Measurements from ENCODE around the gene RAPGEF6. TPM values are rescaled to one million over a fixed set of nuclear protein-coding genes. Genes with fewer than 3 reads are reported as not detected.
"Not testable (repeated sequence)": the region's sequence is repeated elsewhere in the genome, so short reads cannot be mapped to it uniquely, and the experiment has no call there.

Gene RAPGEF6
- polyA plus RNA-seq, 3 donors, result 13.5 to 19.1 (median 16.5) TPM

DNA sequence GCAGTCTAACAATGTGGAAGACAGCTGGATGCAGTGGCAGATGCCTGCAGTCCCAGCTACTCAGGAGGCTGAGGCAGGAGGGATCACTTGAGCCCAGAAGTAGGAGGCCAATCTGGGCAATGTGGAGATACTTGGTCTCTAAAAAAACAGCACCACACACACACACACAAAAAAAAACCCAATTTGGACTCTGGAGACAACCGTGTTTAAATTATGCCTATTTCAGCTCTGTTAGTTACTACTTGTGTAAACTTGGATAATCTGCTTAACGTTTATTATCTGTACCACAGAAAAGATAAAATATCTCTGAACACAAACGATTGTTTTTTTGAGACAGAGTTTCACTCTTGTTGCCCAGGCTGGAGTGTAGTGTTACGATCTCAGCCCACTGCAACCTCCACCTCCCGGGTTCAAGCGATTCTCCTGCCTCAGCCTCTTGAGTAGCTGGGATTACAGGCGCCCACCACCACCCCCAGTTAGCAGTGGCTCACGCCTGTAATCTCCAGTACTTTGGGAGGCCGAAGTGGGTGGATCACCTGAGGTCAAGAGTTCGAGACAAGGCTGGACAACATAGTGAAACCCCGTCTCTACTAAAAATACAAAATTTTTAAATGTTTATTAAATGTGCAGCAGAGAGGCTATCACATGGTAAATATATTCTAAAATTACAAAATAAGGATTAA is 17.7 kb downstream of the RAPGEF6 start:
- no peak for DNase-seq (ENCODE audit: extremely low read depth in 1 of 11, low read depth in 9 of 11, low spot score in 4 of 11)

- DNase-seq (ENCODE audit: extremely low read depth in 1 of 11, low read depth in 9 of 11, low spot score in 4 of 11), result no peak
Measured at GRCh38 chr5:131615957-131616356, 19.1 kb downstream of the RAPGEF6 start.

DNA sequence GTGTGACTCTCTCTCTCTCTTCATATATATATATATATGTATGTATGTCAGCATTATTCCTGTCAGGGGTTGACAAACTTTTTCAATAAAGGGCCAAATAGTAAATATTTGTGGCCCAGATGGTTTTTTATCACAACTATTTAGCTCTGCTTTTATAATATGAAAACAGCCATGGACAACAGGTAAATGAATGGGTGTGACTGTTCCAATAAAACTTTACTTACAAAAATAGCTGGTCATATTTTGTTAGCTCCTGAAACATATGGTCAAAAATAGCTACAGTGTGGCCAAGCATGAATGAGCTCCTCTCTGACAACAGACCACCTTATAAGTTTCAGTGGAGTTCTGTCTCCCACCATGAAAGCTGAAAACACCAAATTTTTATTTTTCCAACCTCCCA is 21.6 kb downstream of the RAPGEF6 start:
- no peak for DNase-seq (ENCODE audit: extremely low read depth in 1 of 11, low read depth in 9 of 11, low spot score in 4 of 11)

- no peak for DNase-seq (ENCODE audit: extremely low read depth in 1 of 11, low read depth in 9 of 11, low spot score in 4 of 11)
Measured at GRCh38 chr5:131611064-131611381, 24.0 kb downstream of the RAPGEF6 start.

DNA sequence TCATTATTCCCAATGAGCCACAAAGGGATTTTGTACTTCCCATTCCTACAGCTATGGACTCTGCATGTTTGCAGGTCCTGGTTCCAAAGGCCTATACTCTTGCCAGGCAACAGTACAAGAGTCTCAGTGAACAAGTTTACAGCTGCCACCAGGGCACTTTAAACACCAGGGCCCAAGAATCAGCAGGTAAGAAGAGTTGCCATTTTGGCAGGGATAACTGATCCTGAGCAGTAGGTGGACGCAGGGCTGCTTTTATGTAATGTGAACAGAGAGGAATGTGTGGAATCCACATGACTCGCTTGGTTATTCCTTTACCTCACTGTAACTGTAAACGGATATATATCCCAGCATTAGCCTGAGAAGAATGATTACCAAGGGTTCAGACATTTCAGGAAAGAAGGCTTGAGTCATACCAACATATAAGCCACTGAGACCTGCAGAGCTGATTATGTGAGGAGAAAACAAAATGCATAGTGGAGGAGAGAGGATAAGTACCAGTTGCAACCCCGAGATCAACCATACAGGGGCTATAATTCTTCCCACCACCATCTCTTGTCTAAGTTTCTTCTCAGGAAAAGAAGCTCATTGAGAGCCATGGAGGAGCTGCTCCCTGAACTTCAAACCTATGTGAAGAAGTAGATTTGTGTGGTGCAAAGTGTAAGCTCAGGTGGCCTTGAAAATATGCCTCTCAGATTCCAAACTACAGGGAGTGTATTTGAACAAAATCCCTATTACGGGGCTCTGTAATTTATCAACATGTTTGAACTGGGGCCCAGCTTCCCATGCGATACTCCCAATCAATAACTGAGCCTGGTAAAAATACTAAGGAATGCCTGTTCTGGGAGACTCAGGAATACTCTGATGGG is 24.6 kb downstream of the RAPGEF6 start:
- peak in 4 of 11 donors; percentile 6 to 24 (median 18) for DNase-seq (ENCODE audit: extremely low read depth in 1 of 11, low read depth in 9 of 11, low spot score in 4 of 11)

DNA sequence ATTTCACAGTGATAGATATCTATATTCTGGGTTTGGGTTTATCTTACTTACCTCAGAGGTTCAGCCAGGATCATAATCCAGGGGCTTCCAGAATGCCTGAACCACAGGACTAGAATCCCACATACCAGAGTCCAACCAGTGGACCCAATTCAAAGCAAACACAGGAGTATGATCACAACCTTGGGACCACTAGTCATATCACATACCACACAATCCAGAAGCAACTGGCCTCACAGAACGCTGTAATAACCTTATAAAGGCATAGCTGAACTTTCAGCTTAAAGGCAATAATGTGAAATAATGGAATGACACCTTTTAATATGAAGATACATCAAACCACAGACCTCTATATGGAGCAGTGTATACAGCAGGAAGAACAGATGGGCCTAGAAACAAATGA is 25.3 kb downstream of the RAPGEF6 start:
- DNase-seq (ENCODE audit: extremely low read depth in 1 of 11, low read depth in 9 of 11, low spot score in 4 of 11), result no peak

DNA sequence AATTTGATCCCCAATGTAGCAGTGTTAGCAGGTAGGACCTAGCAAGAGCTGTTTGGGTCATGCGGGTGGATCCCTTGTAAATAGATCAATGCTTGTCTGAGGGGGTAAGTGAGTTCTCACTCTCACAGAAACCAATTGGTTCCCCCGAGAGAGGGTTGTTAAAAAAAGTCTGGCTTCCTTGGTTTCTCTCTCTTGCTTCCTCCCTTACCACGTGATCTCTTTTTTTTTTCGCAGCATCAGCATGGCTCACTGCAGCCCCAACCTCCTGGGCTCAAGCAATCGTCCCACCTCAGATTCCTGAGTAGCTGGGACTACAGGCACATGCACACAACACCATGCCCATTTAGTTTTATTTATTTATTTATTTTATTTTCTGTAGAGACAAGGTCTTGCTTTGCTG is 26.4 kb downstream of the RAPGEF6 start:
- no peak for DNase-seq (ENCODE audit: extremely low read depth in 1 of 11, low read depth in 9 of 11, low spot score in 4 of 11)

DNA sequence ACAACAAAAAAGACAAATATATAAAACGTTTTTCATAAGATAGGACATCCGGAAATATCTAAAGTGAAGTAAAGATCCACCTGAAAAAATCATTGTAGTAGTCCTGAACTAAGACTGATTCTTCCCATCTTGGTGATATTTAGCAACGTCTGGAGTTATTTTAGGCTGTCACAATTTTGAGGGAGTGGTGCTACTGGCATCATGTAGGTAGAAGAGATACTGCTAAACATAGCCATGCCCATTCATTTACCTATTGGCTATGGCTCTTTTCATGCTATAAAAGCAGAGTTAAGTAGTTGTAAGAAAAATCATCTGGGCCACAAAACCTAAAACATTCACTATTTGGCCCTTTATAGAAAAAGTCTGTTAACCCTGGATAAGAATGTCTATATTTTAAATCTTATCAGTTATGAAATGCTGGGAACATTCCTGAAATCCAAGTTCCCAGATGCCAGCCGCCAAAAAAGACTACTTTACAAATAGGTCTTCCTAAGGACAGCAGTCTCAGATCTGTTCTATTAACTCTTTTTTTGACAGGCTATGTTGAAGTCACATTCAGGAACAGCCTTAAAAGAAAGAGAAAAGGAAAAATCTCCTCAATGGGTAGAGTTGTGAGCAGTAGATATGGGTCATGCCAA is 27.0 kb downstream of the RAPGEF6 start:
- no peak for DNase-seq (ENCODE audit: extremely low read depth in 1 of 11, low read depth in 9 of 11, low spot score in 4 of 11)

- no peak for DNase-seq (ENCODE audit: extremely low read depth in 1 of 11, low read depth in 9 of 11, low spot score in 4 of 11)
Measured at GRCh38 chr5:131607418-131607817, 27.6 kb downstream of the RAPGEF6 start.

- no peak for DNase-seq (ENCODE audit: extremely low read depth in 1 of 11, low read depth in 9 of 11, low spot score in 4 of 11)
Measured at GRCh38 chr5:131605086-131605485, 29.9 kb downstream of the RAPGEF6 start.

DNA sequence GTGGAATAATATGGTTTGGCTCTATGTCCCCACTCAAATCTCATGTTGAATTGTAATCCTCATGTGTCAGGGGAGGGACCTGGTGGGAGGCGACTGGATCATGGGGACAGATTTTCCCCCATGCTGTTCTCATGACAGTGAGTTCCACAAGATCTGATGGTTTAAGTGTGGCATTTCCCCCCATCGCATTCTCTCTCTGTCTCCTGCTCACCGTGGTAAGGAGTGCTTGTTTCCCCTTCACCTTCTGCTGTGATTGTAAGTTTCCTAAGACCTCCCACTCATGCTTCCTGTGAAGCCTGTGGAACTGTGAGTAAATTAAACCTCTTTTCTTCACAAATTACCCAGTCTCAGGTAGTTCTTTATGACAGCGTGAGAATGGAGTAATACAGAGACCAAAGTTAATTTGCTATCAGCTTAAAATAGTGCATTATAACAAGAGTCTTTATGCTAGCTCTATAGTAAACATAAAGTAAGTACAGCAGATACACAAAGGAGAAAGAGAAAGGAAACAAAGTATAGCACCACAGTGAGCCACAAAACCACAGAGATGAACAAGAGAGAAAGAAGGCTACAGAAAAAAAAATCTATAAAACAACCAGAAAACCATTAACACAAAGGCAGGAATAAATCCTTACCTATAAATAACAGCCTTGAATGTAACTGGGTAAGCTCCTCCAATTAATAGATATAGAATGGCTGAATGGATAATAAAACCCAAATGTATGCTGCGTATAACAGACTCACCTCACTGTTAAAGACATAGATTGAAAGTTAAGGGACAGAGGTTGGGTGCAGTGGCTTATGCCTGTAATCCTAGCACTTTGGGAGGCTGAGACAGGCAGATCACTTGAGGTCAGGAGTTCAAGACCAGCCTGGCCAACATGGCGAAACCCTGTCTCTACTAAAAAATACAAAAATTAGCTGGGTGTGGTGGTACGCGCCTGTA is 39.7 kb downstream of the RAPGEF6 start:
- DNase-seq (ENCODE audit: extremely low read depth in 1 of 11, low read depth in 9 of 11, low spot score in 4 of 11), result no peak

DNA sequence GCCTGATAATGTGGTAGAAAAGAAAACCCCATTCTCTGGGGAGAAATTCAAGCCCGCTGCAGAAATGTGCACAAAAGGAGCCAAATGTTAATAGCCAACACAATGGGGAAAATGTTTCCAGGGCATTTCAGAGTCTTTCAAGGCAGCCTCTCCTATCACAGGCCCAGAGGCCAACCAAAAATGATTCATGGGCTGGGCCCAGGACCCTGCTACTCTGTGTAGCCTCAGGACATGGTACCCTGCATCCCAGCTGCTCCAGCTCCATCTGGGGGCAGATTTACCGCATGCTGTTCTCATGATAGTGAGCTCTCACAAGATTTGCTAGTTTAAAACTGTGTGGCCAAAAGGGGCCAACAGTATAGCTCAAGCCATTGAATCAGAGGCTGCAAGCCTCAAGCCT is 41.1 kb downstream of the RAPGEF6 start:
- no peak for DNase-seq (ENCODE audit: extremely low read depth in 1 of 11, low read depth in 9 of 11, low spot score in 4 of 11)

- not testable (repeated sequence) for DNase-seq (ENCODE audit: extremely low read depth in 1 of 11, low read depth in 9 of 11, low spot score in 4 of 11)
Measured at GRCh38 chr5:131593436-131593835, 41.6 kb downstream of the RAPGEF6 start.

GRCh38 chr5:131589510-131590348 is 45.3 kb downstream of the RAPGEF6 start:
- peak; percentile 10 to 47 (median 32) for DNase-seq (ENCODE audit: extremely low read depth in 1 of 11, low read depth in 9 of 11, low spot score in 4 of 11)

DNA sequence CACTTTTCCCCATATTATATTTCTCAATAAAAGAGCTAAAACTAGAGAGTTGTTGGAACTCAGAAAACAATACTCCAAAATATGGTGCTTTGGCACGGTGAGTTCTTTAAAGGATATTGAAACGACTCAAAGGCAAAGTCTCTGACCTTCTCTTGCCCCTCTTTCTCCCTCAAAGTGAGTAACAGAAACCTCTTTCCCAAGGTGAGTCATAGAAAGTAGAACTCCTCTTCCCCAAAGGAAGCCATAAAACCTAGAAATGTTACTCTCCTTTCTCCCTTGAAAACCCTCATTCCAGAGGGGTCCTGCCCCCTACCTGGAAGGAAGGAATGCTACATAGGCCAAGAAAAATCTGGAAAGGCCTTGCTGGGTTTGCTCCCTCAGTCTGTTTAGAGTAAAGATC is 47.5 kb downstream of the RAPGEF6 start:
- no peak for DNase-seq (ENCODE audit: extremely low read depth in 1 of 11, low read depth in 9 of 11, low spot score in 4 of 11)

GRCh38 chr5:131581702-131582101 is 53.3 kb downstream of the RAPGEF6 start:
- no peak for DNase-seq (ENCODE audit: extremely low read depth in 1 of 11, low read depth in 9 of 11, low spot score in 4 of 11)

DNA sequence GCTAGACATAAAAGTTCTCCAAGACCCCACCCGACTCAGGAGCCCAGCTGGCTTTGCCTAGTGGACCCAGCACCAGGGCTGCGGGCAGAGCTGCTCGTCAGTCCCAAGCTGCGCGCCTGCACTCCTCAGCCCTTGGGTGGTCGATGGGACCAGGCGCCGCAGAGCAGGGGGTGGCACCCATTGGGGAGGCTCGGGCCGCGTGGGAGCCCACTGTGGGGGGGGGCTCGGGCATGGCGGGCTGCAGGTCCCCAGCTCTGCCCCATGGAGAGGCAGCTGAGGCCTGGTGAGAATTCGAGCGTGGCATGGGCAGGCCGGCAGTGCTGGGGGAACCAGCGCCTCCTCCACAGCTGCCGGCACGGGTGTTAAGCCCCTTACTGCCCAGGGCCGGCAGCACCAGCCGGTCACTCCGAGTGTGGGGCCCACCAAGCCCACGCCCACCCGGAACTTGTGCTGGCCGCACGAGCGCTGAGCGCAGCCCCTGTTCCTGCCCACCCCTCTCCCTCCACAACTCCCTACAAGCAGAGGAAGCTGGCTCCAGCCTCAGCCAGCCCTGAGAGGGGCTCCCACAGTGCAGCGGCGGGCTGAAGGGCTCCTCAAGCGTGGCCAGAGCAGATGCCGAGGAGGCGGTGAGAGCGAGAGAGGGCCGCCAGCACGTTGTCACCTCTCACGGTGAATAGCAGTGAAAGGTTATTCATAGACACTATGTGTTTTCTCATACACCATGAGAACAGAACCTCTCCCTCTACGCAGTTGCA is 54.9 kb downstream of the RAPGEF6 start:
- DNase-seq (ENCODE audit: extremely low read depth in 1 of 11, low read depth in 9 of 11, low spot score in 4 of 11), result no peak
